Dendritic cell treated with granulocyte-macrophage colony-stimulating factor and Interleukin-4, amounts not matched to agents 40 ng/mL and 50 ng/mL, for 4 days (primary cell): ENCODE results near the gene ARPC4.

Experiments used
- H3K27ac Mint-ChIP-seq: one replicate; pipeline ENCODE4 v1.8.0; 2022; ENCODE audit warnings: mild to moderate bottlenecking, mixed read lengths
- H3K27me3 Mint-ChIP-seq: one replicate; pipeline ENCODE4 v1.8.0; 2022; ENCODE audit warnings: mild to moderate bottlenecking, mixed read lengths
- H3K36me3 Mint-ChIP-seq: one replicate; pipeline ENCODE4 v1.8.0; 2022; ENCODE audit warnings: low read depth, mixed read lengths
- H3K4me1 Mint-ChIP-seq: one replicate; pipeline ENCODE4 v1.8.0; 2022; ENCODE audit warnings: low read depth, mixed read lengths
- H3K4me3 Mint-ChIP-seq: one replicate; pipeline ENCODE4 v1.8.0; 2022; ENCODE audit warnings: mild to moderate bottlenecking, moderate library complexity, mixed read lengths
- H3K9me3 Mint-ChIP-seq: one replicate; pipeline ENCODE4 v1.8.0; 2022; ENCODE audit warnings: mixed read lengths
- intact Hi-C: fragments of 100-400 bp; cut with micrococcal nuclease; formaldehyde crosslinking; loops from one replicate; pipeline ENCODE4 v1.15.0; 2022

The ARPC4 gene

DNA sequence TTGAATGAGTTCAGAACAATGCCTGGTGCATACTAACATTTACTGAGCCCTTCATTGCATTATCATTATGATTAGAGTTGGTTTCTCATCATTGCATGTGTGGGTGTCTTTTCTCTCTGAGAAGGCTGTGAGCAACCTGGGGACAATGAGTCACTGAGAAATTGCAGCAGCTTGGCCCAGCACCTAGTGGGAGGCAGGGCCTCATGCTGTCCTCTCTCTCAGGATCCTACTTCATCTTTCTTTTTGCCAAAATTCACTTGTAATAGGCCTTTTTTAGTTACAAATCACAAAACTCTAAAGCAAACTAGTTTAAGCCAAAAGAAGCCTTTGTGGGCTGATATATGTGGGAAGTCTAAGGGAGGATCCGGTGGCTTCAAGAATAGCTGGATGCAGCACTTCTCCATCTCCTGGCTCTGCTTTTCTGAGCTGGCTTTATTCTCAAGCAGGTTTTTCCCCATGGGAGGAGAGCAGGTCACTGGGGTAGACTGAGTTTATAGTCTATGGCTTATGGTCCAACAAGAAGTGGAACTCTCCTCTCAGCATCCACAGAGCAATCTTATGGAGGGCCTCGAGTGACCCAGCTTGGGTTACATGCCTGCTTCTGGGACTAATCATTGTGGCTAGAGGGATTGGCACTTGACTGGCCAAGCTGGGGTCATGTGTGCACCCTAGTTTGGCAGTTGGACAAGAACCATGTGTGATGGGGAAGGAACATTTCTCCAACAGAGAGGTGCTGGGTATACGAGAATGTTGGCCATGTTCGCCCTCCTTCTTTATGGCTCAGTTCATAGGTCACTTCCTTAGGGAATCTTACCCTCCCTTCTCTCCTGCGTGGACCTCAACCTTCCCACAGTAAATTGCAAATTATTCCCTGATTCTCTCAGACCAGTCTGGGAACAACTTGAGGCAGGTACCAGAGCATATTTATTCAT is 14.5 kb upstream of the ARPC4 start:
- Mint-ChIP-seq H3K9me3 (no peaks in the 10 kb centered on the region), H3K4me1 (peaks cover 77% of the 10 kb centered on the region), H3K27me3 (no peaks in the 10 kb centered on the region), H3K36me3 (peaks cover 30% of the 10 kb centered on the region), H3K4me3 (no peak overlapping the region), H3K27ac (peak overlapping the region; percentile 99)
- intact Hi-C loops: no loop called here

DNA sequence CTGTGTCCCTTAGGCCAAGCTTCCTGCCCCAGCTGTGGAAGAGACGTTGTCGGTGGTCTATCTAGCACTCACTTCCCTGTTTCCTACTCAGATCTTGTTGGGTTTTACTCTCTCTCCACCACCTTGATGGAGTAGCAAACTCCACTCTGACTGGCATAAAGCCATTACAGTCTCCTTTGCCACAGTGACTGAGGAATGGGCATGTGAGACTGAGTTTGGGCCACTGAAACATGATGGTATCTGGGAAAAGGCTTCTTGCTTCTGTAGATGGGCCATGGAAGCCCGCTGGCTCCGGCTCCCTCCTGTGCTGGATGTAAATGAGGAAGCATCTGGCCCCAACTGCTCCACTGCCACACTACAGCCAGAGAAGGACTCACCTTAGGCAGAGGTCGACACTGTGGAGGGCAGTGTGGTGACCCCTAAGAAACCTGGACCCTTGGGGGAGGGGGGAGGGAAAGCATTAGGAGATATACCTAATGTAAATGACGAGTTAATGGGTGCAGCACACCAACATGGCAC is 13.7 kb upstream of the ARPC4 start:
- peak overlapping the region; percentile 99 for H3K27ac Mint-ChIP-seq
- H3K9me3 Mint-ChIP-seq: no peaks in the 10 kb centered on the region
- peaks cover 72% of the 10 kb centered on the region for H3K4me1 Mint-ChIP-seq
- no peak overlapping the region for H3K4me3 Mint-ChIP-seq
- H3K27me3 Mint-ChIP-seq: no peaks in the 10 kb centered on the region
- H3K36me3 Mint-ChIP-seq: peaks cover 37% of the 10 kb centered on the region
- intact Hi-C loops: no loop called here

DNA sequence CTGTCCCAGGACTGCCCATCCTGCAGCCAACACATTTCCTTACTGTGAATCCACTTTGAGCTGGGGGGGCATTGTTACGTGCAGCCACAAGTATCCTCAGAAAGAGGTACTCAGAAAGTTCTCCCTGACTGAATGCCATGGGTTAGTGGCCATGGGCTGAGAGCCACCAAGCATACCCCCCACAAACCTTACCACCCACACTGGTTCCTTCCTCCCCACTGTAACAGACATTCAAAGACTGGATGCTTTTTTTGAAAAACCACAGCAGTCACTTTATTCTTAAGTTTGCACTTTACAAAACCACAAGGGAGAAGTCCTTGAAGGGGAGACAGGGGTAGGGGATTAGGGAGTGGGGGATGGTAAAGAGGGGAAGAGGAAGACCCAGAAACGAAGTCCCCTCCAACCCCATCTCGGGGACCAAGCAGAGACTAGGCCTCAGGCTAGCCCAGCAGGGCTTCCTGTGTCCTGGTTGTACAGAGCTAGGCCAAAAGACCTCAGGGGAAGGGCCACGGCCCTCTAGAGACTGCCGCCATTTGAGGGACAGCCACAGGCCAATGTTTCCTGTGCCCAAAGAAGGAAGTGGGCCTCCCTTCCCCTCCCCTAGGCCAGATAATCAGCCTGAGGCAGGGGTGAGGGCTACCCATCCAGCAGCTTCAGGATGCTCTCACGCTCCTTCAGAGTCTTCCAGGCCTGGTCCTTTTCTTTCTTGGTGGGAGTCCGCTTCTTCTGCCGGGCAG is 13.0 kb upstream of the ARPC4 start:
- Mint-ChIP-seq H3K27ac (peak overlapping the region; percentile 99), H3K4me3 (peak overlapping the region; percentile 30), H3K4me1 (peaks cover 72% of the 10 kb centered on the region), H3K36me3 (peaks cover 45% of the 10 kb centered on the region), H3K9me3 (no peaks in the 10 kb centered on the region), H3K27me3 (no peaks in the 10 kb centered on the region)
- intact Hi-C loops: no loop called here

DNA sequence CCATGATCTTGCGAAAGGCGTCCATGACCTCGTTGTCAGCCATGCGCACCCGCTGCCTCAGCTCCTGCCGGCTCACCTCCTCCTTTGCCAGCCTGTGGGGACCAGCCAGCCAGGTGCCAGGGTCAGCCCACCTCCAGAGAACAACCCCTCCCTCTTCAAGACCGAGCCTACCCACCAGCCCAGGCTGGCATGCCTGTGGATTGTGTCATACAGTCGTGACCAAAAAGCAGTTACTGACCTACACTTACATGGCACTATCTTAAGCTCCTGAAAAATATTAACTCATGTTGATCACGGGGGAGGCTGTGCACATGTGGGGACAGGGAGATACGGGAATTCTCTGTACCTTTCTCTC is 12.4 kb upstream of the ARPC4 start:
- intact Hi-C loops: no loop called here
- Mint-ChIP-seq H3K4me3 (peak overlapping the region; percentile 6), H3K36me3 (peaks cover 50% of the 10 kb centered on the region), H3K27me3 (no peaks in the 10 kb centered on the region), H3K4me1 (peaks cover 72% of the 10 kb centered on the region), H3K27ac (peak overlapping the region; percentile 99), H3K9me3 (no peaks in the 10 kb centered on the region)

DNA sequence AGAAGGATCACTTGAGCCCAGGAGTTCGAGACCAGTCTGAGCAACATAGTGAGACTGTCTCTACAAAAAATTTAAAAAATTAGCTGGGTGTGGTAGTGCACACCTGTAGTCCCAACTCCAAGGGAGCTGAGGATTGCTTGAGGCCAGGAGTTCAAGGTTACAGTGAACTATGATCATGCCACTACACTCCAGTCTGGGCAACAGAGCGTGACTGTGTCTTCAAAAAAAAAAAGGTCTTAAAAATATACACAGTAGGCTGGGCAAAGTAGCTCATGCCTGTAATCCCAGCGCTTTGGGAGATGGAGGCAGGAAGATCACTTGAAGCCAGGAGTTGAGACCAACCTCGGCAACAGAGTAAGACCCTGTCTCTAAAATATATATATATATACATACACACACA is 12.0 kb upstream of the ARPC4 start:
- H3K27me3 Mint-ChIP-seq: no peaks in the 10 kb centered on the region
- peaks cover 70% of the 10 kb centered on the region for H3K4me1 Mint-ChIP-seq
- intact Hi-C loops: no loop called here
- H3K27ac Mint-ChIP-seq: peak overlapping the region; percentile 99
- no peak overlapping the region for H3K4me3 Mint-ChIP-seq
- H3K9me3 Mint-ChIP-seq: no peaks in the 10 kb centered on the region
- H3K36me3 Mint-ChIP-seq: peaks cover 55% of the 10 kb centered on the region

DNA sequence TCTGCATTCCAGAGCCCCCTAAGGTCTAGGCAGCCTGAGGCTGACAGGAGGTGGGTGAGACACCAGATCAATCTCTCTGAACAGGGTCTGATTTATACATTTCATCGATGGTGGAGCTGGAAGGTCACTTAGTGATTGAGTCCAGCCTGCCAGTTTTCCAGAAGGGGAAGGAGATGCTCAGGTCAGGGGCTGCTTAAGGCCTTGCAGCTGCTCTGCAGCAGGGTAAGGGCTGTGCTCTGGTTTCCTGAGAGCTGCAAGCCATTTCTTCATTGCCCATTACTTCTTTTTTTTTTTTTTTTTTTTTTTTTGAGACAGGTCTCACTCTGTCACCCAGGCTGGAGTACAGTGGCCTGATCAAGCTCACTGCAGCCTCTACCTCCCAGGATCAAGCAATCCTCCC is 11.3 kb upstream of the ARPC4 start:
- H3K27me3 Mint-ChIP-seq: no peaks in the 10 kb centered on the region
- intact Hi-C loops: no loop called here
- H3K36me3 Mint-ChIP-seq: peaks cover 61% of the 10 kb centered on the region
- peak overlapping the region; percentile 99 for H3K27ac Mint-ChIP-seq
- peaks cover 64% of the 10 kb centered on the region for H3K4me1 Mint-ChIP-seq
- H3K9me3 Mint-ChIP-seq: no peaks in the 10 kb centered on the region
- no peak overlapping the region for H3K4me3 Mint-ChIP-seq

DNA sequence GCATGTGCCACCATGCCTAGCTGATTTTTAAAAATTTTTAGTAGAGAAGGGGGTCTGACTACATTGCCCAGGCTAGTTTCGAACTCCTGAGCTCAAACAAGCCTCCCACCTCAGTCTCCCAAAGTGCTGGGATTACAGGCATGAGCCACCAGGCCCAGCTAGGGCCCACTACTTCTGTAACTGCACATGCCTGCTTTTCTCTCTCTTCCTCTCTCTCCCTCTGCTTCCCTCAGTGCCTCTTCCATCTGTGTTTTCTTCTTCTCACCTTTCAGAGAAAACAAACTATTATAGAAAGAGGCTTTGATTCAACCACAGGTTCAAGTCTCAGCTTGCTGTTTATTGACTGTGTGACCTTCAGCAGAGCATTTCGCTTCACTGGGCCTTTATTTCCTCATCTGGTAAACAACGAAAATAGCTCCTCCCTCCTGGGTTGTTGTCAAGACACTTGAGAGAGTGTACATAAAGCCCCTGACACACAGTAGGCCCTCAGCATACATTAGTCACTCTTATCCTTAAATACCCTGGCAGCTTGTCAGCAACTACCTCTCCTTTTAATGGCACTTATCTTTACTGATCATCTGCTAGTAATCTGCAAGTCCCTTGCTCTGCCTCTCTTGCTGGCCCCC is 10.8 kb upstream of the ARPC4 start:
- H3K4me1 Mint-ChIP-seq: peaks cover 58% of the 10 kb centered on the region
- H3K27ac Mint-ChIP-seq: peak overlapping the region; percentile 99
- H3K27me3 Mint-ChIP-seq: no peaks in the 10 kb centered on the region
- intact Hi-C loops: no loop called here
- H3K9me3 Mint-ChIP-seq: no peaks in the 10 kb centered on the region
- H3K36me3 Mint-ChIP-seq: peaks cover 67% of the 10 kb centered on the region
- H3K4me3 Mint-ChIP-seq: no peak overlapping the region

DNA sequence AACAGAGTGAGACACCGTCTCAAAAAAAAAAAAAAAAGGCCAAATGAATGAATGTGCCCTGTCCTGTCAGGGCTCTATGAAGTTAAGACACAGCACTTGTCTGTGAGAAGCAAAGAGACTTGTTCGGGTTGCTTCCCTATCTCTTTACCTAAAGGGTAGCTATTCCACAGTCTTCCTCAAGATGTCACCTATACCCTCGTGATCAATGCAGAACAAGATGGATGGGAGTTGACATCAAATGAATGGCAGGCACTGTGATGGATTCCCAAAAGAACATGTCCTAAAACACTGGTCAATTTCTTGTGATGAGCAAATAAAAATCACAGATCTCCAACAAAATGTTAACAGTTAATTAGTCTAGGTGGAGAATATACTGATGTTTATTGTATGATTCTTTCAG is 10.1 kb upstream of the ARPC4 start:
- Mint-ChIP-seq H3K36me3 (peaks cover 74% of the 10 kb centered on the region), H3K27ac (peak overlapping the region; percentile 99), H3K4me3 (no peak overlapping the region), H3K27me3 (no peaks in the 10 kb centered on the region), H3K4me1 (peaks cover 55% of the 10 kb centered on the region), H3K9me3 (no peaks in the 10 kb centered on the region)
- intact Hi-C loops: no loop called here

DNA sequence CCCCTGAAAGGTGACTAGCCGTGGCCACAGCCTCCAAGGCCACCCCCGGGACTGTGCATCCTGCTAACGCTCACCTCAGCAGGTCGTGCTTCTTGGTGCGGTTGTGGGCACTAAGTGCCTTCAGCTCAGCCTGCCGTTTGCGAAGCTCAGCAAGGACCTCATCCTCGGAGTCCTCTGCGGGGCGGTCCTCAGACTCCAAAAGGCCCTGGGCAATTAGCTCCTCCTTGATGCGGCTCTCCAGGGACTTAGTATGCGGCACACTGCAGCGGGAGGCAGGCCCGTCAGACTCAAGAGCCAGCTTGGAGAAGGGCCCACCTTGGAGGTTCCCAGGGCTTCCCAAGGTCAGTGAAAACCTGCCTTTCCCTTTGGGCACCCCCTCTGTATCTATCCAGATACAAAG is 8.9 kb upstream of the ARPC4 start:
- peaks cover 85% of the 10 kb centered on the region for H3K36me3 Mint-ChIP-seq
- H3K4me3 Mint-ChIP-seq: no peak overlapping the region
- peaks cover 45% of the 10 kb centered on the region for H3K4me1 Mint-ChIP-seq
- intact Hi-C loops: no loop called here
- no peaks in the 10 kb centered on the region for H3K27me3 Mint-ChIP-seq
- H3K27ac Mint-ChIP-seq: no peak overlapping the region
- no peaks in the 10 kb centered on the region for H3K9me3 Mint-ChIP-seq

DNA sequence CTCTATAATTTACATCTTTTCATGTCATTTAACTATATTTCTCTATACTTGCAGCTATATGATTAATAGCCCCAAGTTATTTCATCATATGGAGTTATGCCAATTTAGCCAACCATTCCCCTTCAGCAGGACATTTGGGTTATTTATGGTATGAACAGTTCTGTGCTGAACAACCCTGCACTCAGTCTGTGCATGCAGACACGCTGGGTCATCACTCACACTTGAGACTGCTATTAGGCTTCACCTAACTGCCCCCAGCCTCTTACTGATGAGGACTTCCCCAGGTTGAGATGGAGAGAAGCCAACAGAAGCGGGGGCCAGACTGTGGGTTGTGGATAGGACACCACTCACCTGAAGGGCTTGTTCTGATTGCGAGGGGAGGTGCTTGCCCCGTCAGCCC is 7.9 kb upstream of the ARPC4 start:
- Mint-ChIP-seq H3K9me3 (no peaks in the 10 kb centered on the region), H3K36me3 (peaks cover 96% of the 10 kb centered on the region), H3K4me3 (no peak overlapping the region), H3K4me1 (peaks cover 38% of the 10 kb centered on the region), H3K27ac (peak overlapping the region; percentile 4), H3K27me3 (no peaks in the 10 kb centered on the region)
- intact Hi-C loops: no loop called here

DNA sequence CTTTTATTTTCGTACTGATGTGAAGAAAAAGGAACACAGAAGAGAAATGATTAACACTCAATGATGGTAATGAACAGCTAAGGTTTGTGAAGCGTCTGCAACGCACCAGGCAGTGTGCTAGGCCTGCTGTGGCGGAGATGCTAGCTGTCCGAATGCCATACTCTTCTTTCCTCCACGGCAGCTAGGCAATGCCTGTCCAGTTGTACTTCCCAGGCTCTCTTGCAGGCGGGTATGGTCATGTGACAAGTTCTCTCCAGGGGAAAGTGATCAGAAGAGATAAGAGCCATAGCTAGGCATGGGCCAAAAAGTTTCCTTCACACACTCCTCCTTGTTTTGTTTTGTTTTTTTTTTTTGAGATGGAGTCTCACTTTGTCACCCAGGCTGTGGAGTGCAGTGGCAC is 7.3 kb upstream of the ARPC4 start:
- H3K36me3 Mint-ChIP-seq: peaks cover 96% of the 10 kb centered on the region
- peak overlapping the region; percentile 4 for H3K27ac Mint-ChIP-seq
- H3K4me1 Mint-ChIP-seq: peaks cover 38% of the 10 kb centered on the region

DNA sequence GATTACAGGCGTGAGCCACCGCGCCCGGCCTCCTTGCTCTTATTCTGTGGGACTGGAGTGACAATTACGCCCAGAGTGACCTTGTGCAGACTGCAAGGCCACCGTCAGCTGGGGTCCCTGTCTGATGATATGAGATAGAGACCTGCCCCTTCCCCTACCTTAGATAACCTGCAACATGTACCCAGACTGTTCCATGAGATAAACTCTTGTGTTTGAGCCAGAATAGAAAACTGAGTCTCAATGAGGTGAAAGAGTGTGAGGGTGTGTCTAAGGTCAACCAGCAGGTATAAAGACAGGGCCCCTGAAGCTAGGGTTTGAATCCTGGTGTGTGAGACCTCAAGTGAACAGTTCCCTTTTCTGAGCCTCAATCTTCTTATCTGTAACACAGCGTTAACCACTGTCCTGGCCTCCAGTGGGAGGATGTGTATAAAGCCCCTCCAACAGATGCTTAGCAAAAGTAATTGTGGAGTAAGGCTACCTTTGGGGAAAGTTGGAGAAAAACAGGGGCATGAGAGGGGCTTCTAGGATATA is 6.6 kb upstream of the ARPC4 start:
- H3K36me3 Mint-ChIP-seq: peaks cover 99% of the 10 kb centered on the region
- intact Hi-C loops: no loop called here
- no peak overlapping the region for H3K27ac Mint-ChIP-seq
- no peaks in the 10 kb centered on the region for H3K27me3 Mint-ChIP-seq
- no peak overlapping the region for H3K4me3 Mint-ChIP-seq
- peaks cover 37% of the 10 kb centered on the region for H3K4me1 Mint-ChIP-seq
- no peaks in the 10 kb centered on the region for H3K9me3 Mint-ChIP-seq

More for the DNA sequence above, 7.3 kb upstream of the ARPC4 start:
- H3K9me3 Mint-ChIP-seq: no peaks in the 10 kb centered on the region
- H3K4me3 Mint-ChIP-seq: no peak overlapping the region
- H3K27me3 Mint-ChIP-seq: no peaks in the 10 kb centered on the region
- intact Hi-C loops: no loop called here

DNA sequence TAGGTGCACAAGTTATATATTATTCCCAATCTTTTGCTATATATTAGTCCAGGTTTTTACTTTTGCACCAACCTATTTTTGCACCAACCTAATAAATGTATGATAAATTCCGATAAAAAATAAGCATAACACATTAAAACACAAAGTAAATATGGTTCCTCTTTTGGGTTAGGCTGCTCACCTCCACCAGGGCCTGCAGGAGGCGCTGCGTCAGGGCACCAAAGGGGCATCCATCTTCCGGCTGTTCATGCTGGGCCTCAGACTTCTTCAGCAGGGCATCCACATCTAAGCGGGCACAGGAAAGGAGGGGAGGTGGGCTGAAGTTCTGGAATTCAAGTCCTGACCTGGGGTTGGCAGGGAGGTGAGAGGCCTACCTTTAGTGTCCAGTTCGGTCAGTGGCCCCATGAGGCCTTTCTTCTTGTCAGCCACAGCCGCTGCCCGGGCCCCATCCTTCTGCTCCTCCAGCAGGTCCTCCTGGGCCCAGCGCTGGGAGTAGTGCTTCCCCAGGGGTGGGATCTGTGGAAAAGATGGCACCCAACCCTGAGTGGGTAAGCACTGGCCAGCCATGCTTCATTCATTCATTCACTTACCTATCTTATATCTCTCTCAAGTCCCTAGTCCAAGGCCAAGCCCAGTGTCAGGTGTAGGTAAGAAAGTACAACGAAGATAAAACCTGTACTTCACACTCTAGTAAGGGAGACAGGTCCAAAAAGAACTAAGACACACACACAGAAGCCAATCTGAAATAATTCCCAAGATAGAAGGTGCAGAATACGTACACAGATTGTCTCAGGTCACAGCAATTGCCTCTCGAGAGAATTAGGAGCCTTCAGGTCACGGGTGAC is 5.8 kb upstream of the ARPC4 start:
- Mint-ChIP-seq H3K4me3 (no peak overlapping the region), H3K36me3 (peaks cover 94% of the 10 kb centered on the region)
- intact Hi-C loops: no loop called here

More for the DNA sequence above, 5.8 kb upstream of the ARPC4 start:
- H3K27me3 Mint-ChIP-seq: no peaks in the 10 kb centered on the region
- peaks cover 37% of the 10 kb centered on the region for H3K4me1 Mint-ChIP-seq
- no peaks in the 10 kb centered on the region for H3K9me3 Mint-ChIP-seq
- H3K27ac Mint-ChIP-seq: peak overlapping the region; percentile 12
